Limb (tissue), 2 donors: Measurements from ENCODE around the gene ARHGAP27.
A peak's percentile ranks its signal among the peaks of the same experiment; 100 is the strongest.

Experiments
- DNase-seq, 2 donors: peaks; one replicate each; pipeline ENCODE4 v3.0.0-alpha.2; 2016; ENCODE audit errors: extremely low spot score in 2 of 2

ARHGAP27 gene

DNA sequence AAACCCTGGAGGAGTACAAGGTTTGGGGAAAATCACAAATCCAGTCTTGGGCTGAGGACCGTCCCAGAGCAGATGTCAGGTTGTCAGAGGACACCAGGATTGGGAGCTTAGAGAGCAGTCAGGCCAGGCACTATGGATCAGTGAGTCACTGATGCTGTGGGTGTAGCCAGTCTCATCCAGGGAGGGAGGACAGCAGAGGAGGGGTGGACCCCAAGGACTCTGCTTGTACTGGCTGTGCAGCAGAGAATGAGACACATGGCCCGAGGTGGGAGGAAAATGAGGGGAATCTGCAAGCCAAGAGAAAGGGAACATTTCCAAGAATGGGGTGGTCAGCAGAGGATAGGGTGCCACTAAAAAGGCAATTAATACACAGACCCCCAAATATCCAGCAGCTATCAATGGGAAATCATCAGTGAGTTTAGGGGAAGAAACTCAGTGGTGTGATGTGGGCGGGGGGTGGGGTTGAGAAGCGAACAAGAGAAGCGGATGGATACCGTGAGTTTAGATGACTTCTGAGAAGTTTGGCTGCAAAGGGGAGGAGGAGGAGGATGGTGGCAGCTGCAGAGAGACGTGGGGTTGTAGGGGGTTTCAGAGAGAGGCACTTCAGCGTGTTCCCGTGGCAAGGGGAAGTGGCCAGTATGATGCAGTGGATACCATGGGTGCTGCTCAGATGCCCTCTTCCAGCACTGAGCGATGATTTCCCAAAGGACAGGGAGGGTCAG, 43.9 kb downstream of the ARHGAP27 start:
- no peak for DNase-seq

DNA sequence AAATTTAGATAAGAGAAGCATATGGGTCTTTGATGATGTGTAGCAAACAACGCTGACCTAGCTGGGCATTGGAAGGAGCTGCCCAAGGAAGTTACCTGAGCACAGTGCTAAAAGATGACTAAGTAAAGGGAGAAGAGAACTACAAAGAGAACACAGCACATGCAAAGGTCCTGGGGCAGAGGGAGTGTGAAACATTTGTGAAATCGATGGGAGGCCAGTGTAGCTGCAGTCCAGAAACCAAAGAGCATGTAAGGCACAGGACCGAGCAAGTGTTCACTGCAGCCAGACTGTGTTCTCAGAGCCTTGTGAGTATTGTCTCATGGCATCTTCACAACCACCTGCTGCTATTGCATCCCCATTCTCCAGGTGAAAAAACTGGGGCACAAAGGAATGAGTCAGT, 44.9 kb downstream of the ARHGAP27 start:
- DNase-seq, result no peak

GRCh38 chr17:45386178-45386577, 46.5 kb downstream of the ARHGAP27 start:
- no peak for DNase-seq

DNA sequence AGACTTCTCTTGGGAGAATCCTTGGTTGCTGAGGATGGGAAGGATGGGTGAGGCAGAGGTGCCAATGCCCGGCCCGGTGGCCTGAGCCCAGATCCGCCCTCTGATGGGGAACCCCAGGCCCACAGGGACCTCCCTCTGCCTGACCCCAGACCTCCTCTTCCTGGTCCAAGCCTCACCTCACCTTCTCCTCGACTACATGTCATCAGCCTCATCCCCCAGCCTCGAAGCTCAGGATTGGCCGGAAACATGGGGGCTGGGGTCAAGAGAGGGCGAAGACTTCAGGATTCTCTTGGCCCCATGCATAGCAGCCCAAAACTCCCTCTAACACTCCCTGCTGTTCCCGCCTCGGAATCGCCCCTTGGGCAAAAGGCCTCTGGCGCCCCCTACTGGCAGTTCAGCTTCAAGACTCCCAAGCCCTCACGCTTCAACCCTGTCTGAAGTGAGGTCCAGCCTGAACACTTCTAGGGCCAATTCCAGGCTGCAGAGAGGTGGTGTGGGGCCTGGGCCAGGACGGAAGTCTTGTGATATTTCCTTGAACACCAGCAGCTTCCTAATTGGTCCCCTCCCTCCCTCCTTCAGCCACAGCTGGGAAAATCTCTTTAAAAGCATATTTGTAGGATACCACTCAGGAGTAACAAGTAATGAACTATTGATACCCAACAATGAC, 47.2 kb downstream of the ARHGAP27 start:
- DNase-seq, result peak; percentile 87 to 92

DNA sequence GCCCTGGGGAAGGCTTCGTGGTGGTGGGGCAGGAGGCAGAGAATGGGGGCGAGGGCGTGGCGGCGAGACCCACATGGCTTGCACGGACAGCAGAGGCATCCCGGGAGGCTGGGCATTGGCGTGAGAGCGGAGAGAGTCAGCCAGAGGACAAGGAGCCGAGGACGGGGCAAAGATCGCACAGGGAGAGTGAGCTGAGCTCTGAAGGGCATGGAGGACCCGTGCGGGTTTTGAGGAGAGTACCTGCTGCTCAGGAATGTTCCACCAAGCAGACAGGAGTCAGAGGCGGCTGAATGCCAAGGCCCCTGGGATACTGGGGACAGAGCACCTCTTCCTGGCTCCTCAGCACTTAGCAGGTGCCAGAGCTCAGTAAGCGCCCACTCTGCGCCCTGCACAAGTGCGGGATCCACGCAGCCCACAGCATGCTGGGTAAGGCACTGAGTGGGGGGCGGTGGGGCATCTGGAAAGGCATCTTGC, 47.8 kb downstream of the ARHGAP27 start:
- no peak for DNase-seq

DNA sequence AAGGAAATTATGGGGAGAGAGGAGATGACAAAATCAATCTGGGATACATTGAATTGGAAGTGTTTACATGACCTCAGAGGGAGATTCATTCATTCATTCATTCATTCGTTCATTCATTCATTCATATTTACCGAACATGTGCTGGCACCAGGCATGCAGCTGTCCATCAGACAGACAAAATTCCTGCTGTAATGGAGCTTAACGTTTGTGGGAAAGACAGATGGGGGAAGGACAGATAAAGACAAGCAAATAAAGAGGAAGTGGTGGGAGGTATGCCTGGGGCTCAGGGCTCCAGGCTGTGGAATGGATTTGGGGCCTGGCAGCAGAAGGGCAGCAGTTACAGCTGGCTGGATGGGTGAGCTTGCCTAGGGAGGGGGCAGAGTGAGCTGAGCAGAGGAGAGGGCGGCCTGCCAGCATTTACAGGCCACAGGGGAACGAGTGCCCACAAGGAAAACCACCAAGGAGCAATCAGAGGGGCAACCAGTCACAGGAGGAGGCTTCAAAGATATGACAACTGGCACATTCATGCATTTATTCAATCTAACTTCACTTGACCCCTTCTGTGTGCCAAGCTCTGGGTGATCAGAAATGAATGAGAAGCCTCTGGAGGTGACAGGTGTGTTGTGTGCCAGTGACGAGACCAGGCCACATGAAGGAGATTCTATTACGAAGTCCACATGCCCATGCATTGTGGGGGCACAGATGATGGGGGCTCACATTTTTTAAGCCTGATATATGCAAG, 48.5 kb downstream of the ARHGAP27 start:
- DNase-seq, result no peak

DNA sequence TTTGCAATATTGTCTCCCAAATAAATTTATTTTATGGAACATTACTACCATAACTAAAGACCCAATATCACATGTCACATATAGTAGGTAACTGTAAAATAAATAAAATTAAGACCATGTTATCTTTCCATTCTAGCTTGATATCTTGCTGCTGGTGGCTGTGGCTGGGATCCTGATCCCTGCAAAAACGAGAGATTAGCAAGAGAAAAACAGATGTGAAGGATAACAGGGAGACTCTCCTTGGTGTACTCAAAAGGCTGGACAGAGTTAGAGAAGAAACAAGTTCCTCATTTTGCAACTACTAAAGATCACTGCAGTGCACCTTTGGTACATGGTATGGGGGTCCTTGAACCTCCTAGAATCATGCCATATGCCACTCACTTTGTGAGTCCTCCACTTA, 49.7 kb downstream of the ARHGAP27 start:
- DNase-seq, result no peak

GRCh38 chr17:45382226-45382625, 50.4 kb downstream of the ARHGAP27 start:
- DNase-seq, result no peak

- DNase-seq, result no peak
These were observed 51.7 kb downstream of the ARHGAP27 start for GRCh38 chr17:45380991-45381390.

DNA sequence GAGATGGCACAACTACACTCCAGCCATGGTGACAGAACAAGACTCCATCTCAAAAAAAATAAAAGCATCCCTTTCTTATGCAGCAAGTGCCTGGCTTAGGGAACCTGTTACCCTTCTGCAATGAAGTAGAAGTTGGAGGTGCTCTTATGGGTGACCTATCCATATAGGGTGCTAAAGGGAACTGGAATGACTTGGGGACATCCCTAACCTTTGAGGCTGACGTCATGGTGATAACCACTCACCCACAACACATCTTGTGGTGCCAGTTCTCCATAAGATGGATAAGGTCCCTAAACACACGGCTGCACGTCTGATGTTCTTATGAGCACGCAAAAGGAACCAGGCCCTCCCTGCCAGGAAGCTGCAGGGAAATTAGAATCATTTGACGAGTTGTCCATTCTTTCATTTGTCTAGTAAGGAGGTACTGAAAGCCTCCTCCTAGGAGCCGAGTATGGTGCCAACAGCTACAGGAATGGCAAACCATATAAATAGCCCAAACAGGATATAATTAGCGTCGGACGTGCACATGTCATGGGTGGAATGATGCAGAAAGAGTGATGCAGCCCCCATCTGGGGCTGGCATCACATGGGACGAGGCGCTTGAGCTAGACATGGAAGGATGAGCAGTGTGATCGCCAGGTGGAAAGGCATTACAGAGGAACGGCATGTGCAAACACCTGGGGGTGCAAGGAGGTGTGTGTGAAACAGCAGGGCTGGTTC, 52.5 kb downstream of the ARHGAP27 start:
- no peak for DNase-seq

GRCh38 chr17:45377401-45377800, 55.3 kb downstream of the ARHGAP27 start:
- DNase-seq, result no peak

GRCh38 chr17:45376171-45377005, 56.3 kb downstream of the ARHGAP27 start:
- no peak for DNase-seq

- no peak for DNase-seq
These were observed 58.2 kb downstream of the ARHGAP27 start for GRCh38 chr17:45374501-45374900.

DNA sequence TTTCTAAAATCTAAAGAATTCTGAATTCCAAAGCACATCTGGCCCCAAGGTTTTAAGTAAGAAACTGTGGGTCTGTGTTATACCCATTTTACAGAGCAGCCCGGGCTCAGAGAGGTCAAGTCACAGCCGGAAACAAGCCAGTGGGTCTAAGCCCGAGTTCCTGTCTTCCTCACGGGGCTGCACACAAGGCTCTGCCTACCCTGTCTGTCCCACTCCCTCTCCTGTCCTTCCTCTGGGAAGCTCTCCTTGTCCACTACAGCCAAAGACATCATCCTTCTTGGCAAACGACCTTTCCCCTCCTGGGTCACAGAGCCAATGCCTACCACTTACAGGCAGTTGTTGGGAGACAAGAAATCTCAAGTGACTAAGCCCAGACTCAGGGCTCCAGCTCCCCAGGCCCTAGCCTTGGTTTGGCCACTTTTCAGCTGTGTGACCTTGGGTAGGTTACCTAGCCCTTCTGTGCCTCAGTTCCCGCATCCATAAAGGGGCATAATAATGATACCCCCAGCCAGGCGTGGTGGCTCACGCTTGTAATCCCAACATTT, 60.3 kb downstream of the ARHGAP27 start:
- DNase-seq, result no peak

DNA sequence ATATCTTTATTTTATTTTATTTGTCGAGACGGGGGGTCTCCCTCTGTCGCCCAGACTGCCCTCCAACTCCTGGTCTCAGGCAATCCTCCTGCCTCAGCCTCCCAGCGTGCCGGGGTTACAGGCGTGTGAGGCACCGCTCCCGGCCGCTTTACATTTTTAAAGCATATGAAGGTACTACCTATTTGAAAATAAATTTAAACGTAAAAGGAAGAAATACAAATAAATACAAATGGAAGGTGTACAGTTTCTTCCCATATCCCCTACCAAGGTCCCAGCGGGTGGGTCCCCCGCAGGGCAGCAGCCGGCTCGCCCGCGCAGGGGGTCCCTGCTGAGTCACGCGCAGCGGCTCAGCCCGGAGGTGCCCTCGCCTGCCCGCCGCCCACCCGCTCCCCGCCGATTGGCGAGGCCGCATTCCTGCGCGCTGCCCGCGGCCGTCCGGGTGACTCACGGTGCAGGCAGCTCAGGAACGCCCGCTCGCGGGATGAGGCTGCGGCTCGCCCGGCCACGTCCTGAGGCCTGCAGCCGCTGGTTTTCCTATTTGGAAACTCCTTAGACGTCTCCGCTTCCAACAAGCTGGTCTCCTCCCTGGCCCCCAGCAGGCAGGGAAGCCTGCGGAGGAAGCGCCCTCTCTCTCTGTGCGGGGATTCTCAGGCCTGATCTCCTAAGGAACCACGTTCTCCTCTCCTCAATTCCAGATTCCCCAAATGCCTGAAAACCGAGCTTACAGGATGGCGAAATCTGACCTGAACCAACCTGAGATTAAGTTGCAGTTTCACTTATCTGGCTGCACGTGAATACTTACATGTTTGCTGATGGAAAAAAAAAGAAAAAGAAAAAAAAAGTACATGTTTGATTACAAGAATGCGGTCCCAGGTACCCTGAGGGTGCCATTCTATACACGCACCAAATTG, 61.0 kb downstream of the ARHGAP27 start:
- DNase-seq, result peak; percentile 55 to 86

- no peak for DNase-seq
These were observed 61.7 kb downstream of the ARHGAP27 start for GRCh38 chr17:45370949-45371413.

DNA sequence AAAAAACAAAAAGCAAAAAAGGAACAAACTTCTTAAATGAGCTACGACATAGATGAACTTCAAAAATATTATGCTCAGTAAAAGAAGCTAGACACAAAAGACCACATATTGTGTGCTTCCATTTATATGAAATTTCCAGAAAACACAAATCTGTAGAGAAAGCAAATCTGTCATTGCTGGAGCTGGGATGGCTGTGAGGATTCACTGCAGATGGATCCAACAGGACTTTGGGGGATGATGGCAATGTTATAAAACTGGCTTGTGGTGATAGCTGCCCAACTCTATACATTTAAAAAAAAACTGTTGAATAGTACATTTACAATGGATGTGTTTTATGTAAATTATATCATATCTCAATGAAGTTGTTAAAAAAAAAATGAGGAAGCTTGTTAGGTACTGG, 63.2 kb downstream of the ARHGAP27 start:
- no peak for DNase-seq

DNA sequence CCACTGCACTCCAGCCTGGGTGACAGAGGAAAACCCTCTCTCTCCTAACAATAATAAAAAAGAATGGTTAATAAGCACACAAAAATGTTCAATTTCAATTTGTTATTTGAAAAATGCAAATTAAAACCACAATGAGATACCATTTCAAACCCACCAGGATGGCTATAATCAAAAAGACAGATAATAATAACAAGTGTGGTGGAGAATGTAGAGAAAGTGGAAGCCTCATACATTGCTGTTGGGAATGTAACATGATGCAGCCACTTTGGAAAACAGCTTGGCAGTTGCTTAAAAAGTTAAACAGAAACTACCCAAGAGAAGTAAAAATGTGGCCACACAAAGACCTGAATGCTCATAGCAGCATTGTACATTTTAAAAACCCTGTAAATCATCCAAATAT, 64.0 kb downstream of the ARHGAP27 start:
- DNase-seq, result no peak

DNA sequence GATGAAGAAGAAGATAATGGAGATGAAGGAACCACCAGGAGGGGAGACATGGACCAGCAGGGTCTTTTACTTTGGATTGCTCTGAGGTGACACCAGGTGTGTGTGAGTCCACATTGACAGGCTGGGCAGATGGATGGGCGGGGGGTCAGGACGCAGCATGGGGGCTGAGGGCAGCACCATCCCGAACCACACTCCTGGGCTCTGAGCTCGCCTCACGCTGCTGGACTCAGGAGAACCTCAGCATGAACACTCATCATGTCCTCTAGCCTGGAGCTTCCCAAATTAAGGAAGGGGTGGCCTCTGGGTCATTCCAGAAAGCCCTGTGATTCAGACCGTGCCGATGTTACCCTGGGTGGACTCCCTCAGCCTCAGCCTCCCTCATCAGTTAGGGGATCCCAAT, 65.5 kb downstream of the ARHGAP27 start:
- no peak for DNase-seq
